Measurements from ENCODE around the gene FZD2.
"Not testable (repeated sequence)": the region's sequence is repeated elsewhere in the genome, so short reads cannot be mapped to it uniquely, and the experiment has no call there.

Gene FZD2

GRCh38 chr17:44561237-44561623 is 3.9 kb downstream of the FZD2 start:
- Histone ChIP-seq H3K36me3 (ENCODE audit: control insufficient read depth, low read length) (no peaks in the 10 kb centered on the region), H4K20me1 (ENCODE audit: control insufficient read depth, insufficient read depth, low read depth, low read length) (no peaks in the 10 kb centered on the region), H3K4me2 (ENCODE audit: low read length) (no peak overlapping the region), H3K9me3 (ENCODE audit: control insufficient read depth, insufficient read depth, low read length) (peaks cover 16% of the 10 kb centered on the region), H3K27ac (ENCODE audit: low read depth, low read length) (no peak overlapping the region), H3K4me3 (ENCODE audit: low read length) (no peak overlapping the region), H3K4me1 (ENCODE audit: control insufficient read depth, low read length) (peaks cover 5% of the 10 kb centered on the region), H3F3A (ENCODE audit: control insufficient read depth, insufficient read depth) (peaks cover 3% of the 10 kb centered on the region; the same call in 1 of the 2 replicates), H3K27me3 (ENCODE audit: control insufficient read depth, low read length) (no peaks in the 10 kb centered on the region), H3K79me2 (ENCODE audit: control insufficient read depth, low read length) (no peaks in the 10 kb centered on the region), H3K9me2 (replicated peaks; ENCODE audit: control insufficient read depth, low read length) (no peaks in the 10 kb centered on the region)
- TF ChIP-seq EZH2phosphoT487 (IDR thresholded peaks at IDR 0.05; ENCODE audit: borderline replicate concordance, low read length) = no peak
- TF ChIP-seq, protein P1, sequence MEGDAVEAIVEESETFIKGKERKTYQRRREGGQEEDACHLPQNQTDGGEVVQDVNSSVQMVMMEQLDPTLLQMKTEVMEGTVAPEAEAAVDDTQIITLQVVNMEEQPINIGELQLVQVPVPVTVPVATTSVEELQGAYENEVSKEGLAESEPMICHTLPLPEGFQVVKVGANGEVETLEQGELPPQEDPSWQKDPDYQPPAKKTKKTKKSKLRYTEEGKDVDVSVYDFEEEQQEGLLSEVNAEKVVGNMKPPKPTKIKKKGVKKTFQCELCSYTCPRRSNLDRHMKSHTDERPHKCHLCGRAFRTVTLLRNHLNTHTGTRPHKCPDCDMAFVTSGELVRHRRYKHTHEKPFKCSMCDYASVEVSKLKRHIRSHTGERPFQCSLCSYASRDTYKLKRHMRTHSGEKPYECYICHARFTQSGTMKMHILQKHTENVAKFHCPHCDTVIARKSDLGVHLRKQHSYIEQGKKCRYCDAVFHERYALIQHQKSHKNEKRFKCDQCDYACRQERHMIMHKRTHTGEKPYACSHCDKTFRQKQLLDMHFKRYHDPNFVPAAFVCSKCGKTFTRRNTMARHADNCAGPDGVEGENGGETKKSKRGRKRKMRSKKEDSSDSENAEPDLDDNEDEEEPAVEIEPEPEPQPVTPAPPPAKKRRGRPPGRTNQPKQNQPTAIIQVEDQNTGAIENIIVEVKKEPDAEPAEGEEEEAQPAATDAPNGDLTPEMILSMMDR (IDR thresholded peaks at IDR 0.05; ENCODE audit: low read depth, low read length, poor library complexity, severe bottlenecking) = no peak

GRCh38 chr17:44564429-44564828 is 7.1 kb downstream of the FZD2 start:
- H3K4me1 ChIP-seq (ENCODE audit: control insufficient read depth, low read length) = no peaks in the 10 kb centered on the region
- no peaks in the 10 kb centered on the region for H3F3A ChIP-seq (ENCODE audit: control insufficient read depth, insufficient read depth)
- H3K36me3 ChIP-seq (ENCODE audit: control insufficient read depth, low read length) = no peaks in the 10 kb centered on the region
- H3K9me2 ChIP-seq (replicated peaks; ENCODE audit: control insufficient read depth, low read length) = no peaks in the 10 kb centered on the region
- H3K27ac ChIP-seq (ENCODE audit: low read depth, low read length) = no peak overlapping the region
- H4K20me1 ChIP-seq (ENCODE audit: control insufficient read depth, insufficient read depth, low read depth, low read length) = no peaks in the 10 kb centered on the region
- H3K9me3 ChIP-seq (ENCODE audit: control insufficient read depth, insufficient read depth, low read length) = peaks cover 17% of the 10 kb centered on the region
- no peaks in the 10 kb centered on the region for H3K27me3 ChIP-seq (ENCODE audit: control insufficient read depth, low read length)
- TF ChIP-seq, protein P1 (IDR thresholded peaks at IDR 0.05; ENCODE audit: low read depth, low read length, poor library complexity, severe bottlenecking) = no peak
- TF ChIP-seq EZH2phosphoT487 (IDR thresholded peaks at IDR 0.05; ENCODE audit: borderline replicate concordance, low read length) = no peak
- H3K4me2 ChIP-seq (ENCODE audit: low read length) = no peak overlapping the region
- H3K4me3 ChIP-seq (ENCODE audit: low read length) = no peak overlapping the region
- no peaks in the 10 kb centered on the region for H3K79me2 ChIP-seq (ENCODE audit: control insufficient read depth, low read length)

- no peaks in the 10 kb centered on the region for H3K27me3 ChIP-seq (ENCODE audit: control insufficient read depth, low read length)
- H3K4me1 ChIP-seq (ENCODE audit: control insufficient read depth, low read length) = no peaks in the 10 kb centered on the region
- no peak overlapping the region for H3K4me3 ChIP-seq (ENCODE audit: low read length)
- peaks cover 17% of the 10 kb centered on the region for H3K9me3 ChIP-seq (ENCODE audit: control insufficient read depth, insufficient read depth, low read length)
- H3K27ac ChIP-seq (ENCODE audit: low read depth, low read length) = no peak overlapping the region
- H3K9me2 ChIP-seq (replicated peaks; ENCODE audit: control insufficient read depth, low read length) = no peaks in the 10 kb centered on the region
- no peaks in the 10 kb centered on the region for H3K79me2 ChIP-seq (ENCODE audit: control insufficient read depth, low read length)
- H3K36me3 ChIP-seq (ENCODE audit: control insufficient read depth, low read length) = no peaks in the 10 kb centered on the region
- no peaks in the 10 kb centered on the region for H3F3A ChIP-seq (ENCODE audit: control insufficient read depth, insufficient read depth)
- H3K4me2 ChIP-seq (ENCODE audit: low read length) = no peak overlapping the region
- TF ChIP-seq EZH2phosphoT487 (IDR thresholded peaks at IDR 0.05; ENCODE audit: borderline replicate concordance, low read length) = no peak
- TF ChIP-seq, protein P1 (IDR thresholded peaks at IDR 0.05; ENCODE audit: low read depth, low read length, poor library complexity, severe bottlenecking) = peak; percentile 73
- H4K20me1 ChIP-seq (ENCODE audit: control insufficient read depth, insufficient read depth, low read depth, low read length) = no peaks in the 10 kb centered on the region
Measured at GRCh38 chr17:44565866-44566443, 8.7 kb downstream of the FZD2 start.

DNA sequence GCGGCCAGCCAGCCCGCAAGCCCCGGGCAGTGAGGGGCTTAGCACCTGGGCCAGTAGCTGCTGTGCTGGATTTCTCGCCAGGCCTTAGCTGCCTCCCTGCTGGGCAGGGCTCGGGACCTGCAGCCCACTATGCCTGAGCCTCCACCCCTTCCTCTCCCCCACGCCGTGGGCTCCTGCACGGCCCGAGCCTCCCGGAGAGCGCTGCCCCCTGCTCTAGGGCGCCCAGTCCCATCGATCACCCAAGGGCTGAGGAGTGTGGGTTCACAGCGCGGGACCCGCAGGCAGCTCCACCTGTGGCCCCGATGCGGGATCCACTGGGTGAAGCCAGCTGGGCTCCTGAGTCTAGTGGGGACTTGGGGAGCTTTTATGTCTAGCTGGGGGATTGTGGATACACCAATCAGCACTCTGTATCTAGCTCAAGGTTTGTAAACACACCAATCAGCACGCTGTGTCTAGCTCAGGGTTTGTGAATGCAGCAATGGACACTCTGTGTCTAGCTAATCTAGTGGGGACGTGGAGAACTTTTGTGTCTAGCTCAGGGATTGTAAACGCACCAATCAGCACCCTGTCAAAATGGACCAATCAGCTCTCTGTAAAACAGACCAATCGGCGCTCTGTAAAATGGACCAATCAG is 11.1 kb downstream of the FZD2 start:
- peaks cover 17% of the 10 kb centered on the region for H3K9me3 ChIP-seq (ENCODE audit: control insufficient read depth, insufficient read depth, low read length)
- not testable (repeated sequence) for H3K4me1 ChIP-seq (ENCODE audit: control insufficient read depth, low read length); H3K27me3 ChIP-seq (ENCODE audit: control insufficient read depth, low read length); H4K20me1 ChIP-seq (ENCODE audit: control insufficient read depth, insufficient read depth, low read depth, low read length); H3K27ac ChIP-seq (ENCODE audit: low read depth, low read length); H3K79me2 ChIP-seq (ENCODE audit: control insufficient read depth, low read length); H3K36me3 ChIP-seq (ENCODE audit: control insufficient read depth, low read length); H3F3A ChIP-seq (ENCODE audit: control insufficient read depth, insufficient read depth); H3K4me3 ChIP-seq (ENCODE audit: low read length); H3K9me2 ChIP-seq (replicated peaks; ENCODE audit: control insufficient read depth, low read length); H3K4me2 ChIP-seq (ENCODE audit: low read length)
